GM18861 (cell line): ENCODE results near the gene LNX2.

Experiments used
- ATAC-seq: cut with Tn5 transposase; IDR thresholded peaks from one replicate; pipeline ENCODE4 v1.9.1; 2021; ENCODE audit not compliant: unreplicated experiment

LNX2 gene

DNA sequence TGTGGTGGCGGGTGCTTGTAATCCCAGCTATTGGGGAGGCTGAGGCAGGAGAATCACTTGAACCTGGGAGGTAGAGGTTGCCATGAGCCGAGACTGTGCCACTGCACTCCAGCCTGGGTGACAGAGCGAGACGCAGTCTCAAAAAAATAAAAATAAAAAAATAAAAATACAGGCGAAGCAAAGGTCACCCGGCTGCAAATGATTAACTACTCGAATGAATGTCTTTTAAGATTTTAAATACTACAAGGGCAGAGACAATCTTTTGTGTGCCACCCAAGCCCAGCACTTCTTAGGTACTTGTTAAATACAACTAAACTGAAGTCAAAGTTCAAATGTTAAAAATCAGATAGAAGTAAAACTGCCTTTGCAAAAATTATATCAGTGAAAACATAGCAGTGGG, 6.7 kb downstream of the LNX2 start:
- ATAC-seq = no peak

DNA sequence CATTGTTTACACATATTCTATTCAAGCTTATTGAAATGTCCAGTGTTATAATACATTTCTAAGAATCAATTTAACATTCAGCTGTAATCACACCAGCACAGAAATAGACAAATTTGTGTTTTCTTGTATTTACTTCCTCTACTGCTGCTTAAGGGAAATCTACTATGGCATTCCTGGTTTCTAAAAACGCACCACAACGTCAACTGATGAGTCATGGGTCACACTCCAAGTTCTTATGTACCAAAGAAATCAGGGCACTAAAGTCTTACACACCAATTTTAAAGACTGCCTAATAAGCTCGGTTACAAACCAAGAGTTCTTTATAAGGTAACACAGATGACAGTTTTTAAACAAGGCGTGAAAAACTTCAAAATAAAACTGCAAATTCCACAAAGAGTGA, 13.2 kb downstream of the LNX2 start:
- ATAC-seq = no peak

DNA sequence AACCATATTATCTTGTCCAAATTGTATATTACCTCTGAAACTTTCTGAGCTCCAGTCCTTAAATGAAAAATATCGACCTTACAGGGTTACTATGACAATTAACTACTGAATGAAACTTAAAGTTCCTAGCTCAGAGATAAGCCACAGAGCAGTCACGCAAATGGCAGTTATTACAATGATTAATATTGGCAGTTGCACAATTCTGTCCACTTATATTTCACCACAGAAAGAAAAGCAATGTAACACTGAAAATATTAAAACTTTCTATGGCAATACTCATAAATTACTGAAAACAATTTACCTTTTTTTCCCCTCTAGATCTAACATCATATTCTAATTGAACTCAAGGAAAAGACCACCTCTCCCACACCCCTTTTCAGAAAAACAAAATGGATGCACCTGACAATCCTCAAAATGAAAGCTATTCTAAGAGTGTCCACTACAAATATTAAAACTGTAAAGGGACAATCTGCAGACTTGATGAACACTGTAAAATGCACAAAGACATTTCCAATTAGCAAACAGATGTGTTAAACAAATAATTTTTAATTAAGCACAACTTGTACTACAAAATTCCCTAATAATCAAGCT, 14.6 kb downstream of the LNX2 start:
- no peak for ATAC-seq

DNA sequence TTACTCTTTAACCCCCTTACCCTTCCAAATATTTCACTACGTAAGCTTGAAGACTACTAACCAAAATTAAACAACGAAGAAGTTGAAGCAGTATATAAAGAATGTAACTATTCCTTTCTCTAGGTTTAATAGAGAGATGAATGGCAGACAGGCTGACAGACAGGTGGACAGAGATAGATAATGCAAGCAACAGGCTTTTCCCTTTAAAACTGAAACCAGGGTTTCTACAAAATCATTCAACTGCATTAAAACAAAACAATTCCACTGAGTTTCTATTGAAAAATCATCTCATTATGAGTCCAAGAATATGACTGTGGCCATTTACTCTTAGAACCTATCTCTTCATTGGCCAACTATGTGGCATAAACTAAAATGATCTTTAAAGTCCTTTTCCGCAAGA, 15.2 kb downstream of the LNX2 start:
- ATAC-seq = no peak

DNA sequence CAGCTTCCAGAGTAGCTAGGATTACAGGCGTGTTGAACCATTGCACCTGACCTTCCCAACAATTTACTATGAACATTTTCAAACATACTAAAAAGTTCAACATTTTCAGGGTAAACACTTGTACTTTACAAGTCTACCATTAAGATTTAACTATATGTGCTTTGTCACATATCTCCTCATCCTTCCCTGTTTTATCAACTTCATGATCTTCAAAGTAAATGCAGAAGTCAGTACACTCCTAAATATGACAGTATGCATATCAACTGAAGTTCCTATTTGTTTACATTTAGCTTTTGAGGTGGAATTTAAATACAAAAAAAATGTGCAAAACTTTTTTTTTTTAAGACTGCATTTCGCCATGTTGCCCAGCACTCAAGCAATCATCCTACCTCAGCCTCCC, 18.5 kb downstream of the LNX2 start:
- no peak for ATAC-seq

DNA sequence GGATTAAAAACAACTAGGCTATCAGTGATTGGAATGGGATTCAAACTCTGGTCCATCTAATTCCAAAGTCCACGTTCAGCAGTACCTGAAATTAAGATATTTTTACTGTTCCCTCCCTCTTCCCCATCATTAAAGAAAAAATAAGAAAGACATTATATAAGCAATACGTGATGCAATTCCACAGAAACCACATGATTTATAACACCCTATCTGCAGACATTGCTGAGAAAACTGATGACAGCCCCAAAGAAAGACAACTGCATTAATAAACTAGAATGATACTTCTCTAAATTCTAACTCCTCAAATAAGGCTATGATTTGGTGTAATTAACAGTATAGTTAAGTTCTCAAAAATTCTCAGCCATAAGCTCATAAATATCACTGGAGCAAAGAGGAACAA, 19.1 kb downstream of the LNX2 start:
- no peak for ATAC-seq

DNA sequence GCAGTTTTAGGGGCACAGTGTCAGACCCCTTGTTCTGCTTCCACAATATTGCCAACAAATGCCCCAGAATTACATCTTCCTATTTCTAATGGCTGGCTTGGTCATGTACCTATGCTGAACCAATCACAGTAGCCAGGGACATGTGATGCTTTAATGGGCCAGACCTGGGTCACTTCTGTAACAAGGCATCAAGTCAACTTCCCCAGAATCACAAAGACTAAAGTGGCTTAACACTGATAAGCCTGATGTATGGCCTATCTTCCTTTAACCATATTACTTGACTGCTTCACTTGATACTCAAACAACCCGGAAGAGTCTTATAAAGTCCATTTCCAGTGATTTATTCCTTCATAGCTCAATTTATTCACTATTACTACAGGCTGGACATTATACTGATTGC, 19.6 kb downstream of the LNX2 start:
- ATAC-seq = no peak

DNA sequence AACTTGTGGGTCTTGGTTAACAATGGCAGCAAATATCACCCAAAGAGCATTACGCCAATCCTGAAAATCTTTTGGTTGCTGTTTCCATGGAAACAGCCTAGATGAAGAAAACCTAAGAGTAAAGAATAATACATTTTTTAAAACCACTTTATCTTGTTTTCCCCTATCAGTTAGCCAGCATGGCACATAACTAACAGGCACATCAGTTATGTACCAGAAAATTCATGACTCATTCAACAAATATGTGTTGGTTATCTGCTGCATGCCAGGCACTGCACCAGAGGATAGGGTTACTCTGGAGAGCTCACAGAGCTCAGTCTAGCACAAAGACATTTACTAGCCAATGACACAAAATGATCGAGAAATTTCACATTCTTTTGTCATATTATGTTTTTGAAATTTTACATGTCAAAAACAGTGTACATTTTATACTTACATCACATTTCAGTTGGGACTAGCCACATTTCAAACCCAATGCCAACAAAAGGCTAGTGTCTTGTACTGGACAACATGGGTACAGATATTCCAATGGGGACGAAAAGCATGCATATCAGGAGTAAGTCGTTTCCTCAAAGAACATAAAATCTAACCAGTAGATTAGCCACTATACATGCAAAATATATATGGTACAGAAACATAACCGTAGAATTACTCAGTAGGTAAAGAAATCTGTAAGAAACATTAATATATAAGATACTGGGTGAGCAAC, 20.3 kb downstream of the LNX2 start:
- no peak for ATAC-seq

DNA sequence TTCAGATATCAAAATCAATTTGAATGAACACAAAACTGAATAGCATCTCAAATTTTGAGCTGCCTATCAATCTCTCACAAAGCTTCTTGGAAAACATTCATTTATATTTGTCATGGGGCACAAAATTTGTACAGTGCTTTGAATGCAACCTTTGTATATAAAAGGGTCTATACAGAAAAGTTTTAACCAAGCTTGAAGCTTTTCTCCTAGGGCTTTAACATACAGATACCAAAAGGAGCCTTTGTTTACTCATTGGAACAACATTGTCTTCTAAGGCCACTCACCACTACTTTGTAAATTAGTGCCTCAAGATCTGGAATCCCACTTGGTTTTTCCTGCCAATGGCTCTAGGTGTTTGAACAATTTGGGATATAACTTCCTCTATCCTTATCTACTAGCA, 21.2 kb downstream of the LNX2 start:
- no peak for ATAC-seq

DNA sequence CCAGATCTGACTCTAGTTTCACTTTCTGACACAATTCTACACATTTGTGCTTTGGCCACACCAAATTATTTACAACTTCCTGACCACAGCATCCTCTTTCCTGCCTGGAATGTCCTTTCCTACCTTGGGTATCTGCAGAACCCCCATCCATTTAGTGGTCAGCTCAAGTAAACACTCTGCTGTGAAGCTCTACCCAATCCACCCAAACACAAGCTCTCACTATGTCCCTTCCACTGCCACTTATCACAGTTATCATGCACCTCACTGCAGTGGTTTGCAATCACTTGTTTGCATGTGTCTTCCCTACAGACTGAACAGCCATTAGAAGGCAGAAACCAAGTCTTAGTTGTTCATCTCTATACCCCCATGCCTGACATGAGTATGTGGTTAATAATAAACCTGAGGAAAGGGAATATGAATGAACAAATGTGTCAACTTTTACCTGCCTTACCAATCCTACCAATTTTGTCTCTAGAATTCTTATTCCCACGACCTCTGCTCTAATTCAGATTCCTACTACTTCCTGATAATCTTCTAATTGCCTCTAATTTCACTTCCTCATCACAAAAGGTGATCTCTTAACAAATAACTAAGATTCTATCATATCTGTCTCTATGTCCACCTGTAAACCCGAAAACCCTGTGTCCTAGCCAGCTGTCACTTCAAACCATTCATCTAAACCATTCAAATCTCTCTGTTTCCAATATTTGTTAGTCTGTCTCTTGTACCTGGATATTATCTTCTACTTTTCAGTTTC, 25.1 kb downstream of the LNX2 start:
- ATAC-seq = no peak

DNA sequence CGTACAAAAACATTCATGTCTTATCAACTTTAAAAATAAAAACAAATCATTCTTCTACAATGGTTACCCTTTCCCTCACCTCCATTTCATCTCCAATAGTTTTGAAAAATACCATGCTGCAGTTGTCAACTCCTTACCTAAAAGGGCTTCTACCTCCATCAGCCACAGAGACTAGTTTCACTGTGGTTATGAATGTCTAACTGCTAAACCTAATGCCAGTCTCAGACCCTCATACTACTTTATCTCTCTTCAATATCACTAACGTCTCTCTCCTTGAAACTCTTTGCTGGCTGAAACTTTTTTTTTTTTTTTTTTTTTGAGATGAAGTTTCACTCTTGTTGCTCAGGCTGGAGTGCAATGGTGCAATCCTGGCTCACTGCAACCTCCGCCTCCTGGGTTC, 27.1 kb downstream of the LNX2 start:
- peak; percentile 52 for ATAC-seq

DNA sequence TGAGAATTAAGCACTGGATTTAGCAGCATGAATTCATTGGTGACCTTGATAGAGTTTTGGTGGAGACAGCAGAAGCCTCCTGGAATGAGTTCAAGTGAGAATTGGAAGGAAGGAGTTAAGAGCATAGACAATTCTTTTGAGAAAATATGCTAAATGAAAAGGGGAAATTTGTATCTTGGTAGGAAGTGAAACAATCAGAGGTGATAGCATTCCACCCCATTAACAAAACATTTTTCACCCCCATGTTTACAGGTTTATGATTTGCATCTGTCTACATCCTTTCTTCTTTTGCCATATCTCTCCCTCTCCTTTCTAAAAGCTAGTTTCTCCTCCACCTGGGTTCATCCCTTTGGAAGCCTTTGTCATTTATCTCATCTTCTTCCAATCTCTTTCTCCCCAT, 27.5 kb downstream of the LNX2 start:
- no peak for ATAC-seq

DNA sequence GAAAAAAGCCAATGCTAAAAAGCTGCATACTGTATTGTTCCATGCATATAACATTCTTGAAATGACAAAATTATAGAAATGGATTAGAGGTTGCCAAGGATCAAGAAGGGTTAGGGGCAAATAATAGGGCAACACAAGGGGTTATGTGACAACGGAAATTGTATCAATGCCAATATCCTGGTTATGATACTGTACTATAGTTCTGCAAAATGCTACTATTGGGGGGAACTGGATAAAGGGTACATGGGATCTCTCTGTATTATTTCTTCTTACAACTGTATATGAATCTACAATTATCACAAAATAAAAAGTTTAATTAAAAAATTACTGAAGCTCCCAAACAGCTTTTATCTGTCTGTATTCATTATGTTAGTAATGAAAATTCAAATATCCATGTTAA, 31.9 kb downstream of the LNX2 start:
- ATAC-seq = no peak

DNA sequence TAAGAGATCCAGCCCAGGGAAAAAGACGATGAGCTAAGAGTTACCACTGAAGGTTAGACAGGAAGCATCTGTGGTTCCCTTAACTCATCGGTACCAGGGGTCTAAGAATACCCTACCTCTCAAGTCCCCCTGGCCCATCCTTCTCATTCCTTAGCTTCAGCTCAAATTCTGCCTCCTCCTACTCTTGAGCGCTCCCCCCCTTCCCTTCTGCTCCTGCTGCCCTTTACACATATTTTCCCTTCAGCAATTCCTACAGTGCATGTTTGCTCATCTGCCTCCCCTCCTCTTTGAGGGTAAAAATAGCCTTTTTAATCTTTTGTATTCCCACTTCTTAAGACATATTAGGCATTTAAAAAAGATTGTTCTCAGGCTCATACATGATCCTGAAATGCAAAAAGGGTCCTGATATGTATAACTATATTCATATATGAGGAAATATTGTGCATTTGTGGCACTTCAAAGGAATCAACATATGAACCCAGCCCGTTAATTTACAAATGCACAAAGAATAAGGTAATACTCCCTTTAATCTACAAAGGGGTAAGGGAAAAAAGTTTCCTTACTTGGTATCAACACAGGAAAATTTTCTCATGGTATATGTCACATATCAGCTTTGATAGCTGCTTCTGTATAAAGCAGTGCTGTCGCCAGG, 33.1 kb downstream of the LNX2 start:
- ATAC-seq = no peak

DNA sequence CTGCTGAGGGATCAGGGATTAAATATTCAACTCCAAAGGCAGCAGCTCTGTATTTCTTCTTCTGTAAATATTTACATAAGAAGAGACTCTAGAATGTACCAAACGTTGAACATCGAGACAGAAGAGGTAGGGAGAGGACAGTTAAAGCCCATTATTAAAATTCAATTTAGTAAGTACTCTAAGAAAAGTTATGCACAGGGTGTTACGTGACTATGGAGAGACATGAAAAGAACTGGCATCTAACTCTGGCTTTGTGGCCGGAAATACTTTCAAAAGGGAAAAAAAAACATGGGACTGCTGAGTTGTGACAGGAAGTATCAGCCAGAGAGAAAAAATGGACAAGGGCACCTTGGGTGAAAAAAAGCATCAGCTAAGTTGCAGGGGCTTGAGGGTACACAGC, 36.7 kb downstream of the LNX2 start:
- no peak for ATAC-seq

DNA sequence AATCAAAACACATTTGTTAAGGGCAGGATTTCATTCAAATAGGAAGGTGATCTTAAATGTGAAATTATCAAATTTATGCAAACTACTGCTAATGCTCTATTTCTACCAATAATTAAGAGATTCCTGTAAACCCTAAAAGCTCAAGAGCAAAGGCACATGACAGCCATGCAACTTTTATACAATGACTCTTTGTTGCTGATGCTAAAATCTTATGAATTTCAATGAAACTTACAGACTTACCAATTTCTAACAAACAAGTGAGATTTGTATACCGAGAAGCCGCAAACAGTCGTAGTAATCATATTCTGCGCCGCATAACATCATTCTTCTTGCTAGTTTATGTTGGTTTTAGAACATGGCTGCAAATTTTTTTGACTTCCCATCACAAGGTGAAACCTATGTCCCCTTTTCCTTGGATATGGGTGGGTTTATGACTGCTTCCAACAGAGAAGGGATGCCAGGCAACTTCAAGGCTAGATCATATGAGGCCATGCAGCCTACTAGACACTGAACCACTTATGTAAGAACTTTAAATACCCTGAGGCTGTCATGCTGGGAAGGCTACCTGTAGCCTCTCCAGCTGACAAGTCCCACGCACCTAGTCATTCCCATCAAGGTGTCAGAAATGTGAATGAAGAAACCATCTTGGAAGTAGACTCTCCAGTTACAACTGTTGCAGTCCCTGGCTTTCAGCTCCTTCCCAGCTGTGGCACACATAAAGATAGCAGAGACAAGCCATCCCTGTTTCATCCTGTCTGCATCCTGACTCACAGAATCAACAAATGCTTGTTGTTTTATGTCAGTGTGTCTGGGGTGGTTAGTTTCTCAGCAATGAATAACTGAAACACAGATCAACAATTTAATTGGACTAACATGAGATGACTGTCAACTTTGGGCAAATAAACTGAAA, 42.0 kb downstream of the LNX2 start:
- ATAC-seq = no peak

DNA sequence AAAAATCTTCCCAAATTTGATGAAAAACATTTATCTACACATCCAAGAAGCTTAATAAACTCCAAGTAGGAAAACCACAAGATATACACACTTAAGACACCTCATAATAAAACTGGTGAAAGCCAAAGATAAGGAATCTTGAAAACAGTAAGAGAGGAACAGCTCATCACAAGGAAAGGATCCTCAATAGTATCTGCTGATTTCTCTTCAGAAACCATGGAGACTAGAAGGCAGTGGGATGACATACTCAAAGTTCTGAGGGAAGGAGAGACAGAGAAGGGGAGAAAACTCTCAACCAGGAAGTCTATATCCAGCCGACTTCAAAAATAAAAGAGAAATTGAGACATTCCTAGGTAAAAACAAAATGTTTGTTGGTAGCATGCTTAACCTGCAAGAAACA, 45.7 kb downstream of the LNX2 start:
- no peak for ATAC-seq

DNA sequence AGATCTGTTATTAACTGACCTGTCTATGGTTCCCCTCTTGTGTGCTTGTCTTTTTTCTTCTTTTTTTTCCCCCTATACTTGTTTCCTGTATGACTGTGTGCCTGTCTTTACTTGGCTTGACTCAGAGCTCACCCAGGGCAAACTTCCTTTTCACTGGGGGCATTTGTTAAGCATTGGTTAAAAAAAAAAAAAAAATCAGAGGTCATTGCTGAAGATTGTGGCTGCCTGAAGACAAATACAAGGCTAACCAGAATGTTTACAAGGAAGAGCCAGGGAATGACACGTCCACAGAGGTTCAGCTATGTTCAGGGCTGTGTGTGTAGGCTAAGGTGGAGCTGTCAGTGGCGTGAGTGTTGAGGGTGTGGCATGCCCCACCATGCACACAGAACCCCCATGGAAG, 47.1 kb downstream of the LNX2 start:
- ATAC-seq = no peak

DNA sequence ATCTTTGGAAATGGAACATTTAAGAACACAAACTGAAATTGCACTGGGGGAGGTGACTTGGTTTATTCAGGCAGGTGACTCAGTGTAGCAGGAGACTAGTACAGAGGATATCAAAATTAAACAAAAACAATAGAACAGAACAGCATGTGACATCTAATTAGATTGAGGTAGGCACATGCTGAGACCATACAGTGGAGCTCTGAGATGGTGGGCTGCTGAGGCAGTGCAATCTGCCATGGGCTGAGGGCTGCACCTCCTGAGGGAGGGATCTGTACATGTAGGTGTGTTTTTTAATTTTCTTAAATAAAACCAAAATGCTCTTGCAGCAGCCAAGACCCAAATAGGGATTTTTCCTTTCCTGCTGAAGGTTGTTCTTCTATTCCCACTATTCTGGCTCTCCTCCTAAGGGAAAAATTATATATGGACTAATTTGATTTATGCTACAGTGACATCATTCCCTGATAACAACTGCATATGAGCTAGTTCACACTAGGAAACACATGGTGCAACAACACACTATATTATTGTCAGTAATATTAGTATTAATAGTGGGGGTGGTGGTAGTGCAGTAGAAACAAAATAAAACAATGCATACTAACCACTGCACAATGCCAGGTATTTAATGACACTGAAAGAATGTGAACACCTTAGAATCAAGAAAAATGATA, 48.0 kb downstream of the LNX2 start:
- ATAC-seq = no peak

DNA sequence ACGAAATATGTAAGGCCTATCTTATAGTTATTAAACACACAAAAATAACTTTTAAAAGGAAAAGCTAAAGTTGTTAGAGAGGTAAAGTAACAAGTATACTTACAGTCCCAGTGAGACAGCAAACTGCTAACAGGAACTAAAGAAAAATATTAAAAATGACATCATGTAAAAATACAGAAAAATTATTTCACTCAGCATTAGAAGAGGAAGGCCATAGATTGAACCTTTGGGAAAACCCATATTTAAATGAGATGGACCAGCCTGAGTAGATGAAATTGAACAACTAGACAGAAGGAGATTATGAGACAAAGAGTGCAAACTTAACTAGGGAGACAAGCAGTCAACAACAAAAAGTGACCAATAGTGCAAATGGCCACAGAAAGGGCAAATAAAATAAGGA, 49.4 kb downstream of the LNX2 start:
- ATAC-seq = no peak
